DMS153 (cell line): ENCODE measurements around the gene SPINK7.

Experiments
- DNase-seq: peaks from one replicate; lab custom pipeline; 2025; lab: John Stamatoyannopoulos, UW

SPINK7 gene

GRCh38 chr5:148343603-148344487 is 31.6 kb downstream of the SPINK7 start:
- no peak for DNase-seq

DNA sequence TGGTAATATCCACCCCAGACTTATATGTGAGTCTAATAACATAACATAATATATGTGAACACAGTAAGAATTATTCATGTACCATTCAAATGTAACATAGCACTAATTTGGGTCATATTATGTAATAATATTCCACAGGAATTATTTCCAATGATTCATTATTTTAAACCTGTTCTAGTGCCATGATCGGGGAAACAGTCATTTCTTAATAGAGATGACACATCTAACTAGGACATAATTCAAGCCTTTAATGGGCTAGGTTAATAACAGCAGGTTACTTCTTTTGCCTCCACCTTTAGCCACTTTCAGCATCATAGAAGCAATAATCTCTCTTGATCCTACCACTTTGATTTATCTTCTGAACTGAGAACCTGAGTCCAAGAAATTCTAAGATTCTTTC is 35.5 kb downstream of the SPINK7 start:
- DNase-seq = no peak

- no peak for DNase-seq
Measured at GRCh38 chr5:148352696-148353095, 40.5 kb downstream of the SPINK7 start.

DNA sequence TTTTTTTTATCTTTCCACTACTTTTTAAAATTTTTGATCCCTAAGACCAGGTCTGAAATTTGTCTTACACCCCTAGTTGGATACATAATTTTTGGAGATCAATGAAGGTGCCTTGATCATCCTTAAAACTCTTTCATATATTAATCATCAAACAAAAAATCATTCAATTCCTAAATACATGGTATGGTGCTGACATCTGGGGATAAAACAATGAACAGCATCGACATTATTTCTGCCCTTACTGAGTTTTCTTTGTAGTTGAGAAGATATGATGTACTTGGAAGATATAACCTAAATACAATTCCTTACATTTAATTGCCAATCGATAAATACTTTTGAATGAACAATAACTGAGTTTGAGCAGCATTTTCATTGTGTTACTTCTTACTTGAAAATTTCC is 41.4 kb downstream of the SPINK7 start:
- DNase-seq = no peak

GRCh38 chr5:148364343-148364742 is 52.1 kb downstream of the SPINK7 start:
- DNase-seq = no peak
